Measurements from ENCODE around the gene ANKRD29.
A peak's percentile ranks its signal among the peaks of the same experiment; 100 is the strongest.
"Not testable (repeated sequence)": the region's sequence is repeated elsewhere in the genome, so short reads cannot be mapped to it uniquely, and the experiment has no call there.

Gene ANKRD29

DNA sequence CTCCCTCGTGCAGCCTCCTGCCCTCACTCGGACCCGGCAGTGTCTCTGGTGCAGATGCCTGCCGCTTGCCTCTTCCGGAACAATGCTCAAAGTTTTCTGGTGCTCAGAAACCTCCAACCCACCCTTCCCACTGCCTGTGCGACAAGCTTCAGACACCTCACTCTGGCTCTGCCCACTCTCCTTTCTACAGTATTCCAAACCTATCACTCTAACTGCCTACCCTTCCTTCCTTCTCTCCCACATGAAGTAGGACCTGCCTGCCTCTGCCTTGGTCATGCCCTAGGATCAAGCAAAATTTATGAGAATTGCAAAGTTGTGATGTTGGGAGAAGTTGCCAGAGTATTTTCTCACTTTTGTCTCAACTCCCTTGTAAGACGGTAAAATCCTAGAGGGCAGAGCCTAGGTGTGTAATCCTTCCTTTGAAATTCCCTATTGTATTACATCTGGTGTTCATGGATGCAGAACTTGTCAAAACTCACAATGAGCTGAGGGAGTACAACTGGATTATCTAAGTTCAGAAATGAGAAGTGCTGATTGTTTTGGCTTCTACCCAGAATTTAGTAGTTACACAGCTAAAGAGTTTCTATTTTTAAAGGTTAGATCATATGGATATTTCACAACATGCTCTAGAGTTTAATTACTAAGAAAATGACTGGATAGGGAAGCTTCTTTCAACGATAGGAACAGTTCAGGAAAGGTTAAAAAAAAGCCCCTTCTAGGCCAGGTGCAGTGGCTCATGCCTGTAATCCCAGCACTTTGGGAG lies 83.6 kb downstream of the ANKRD29 start:
- DNase-seq = no peak

DNA sequence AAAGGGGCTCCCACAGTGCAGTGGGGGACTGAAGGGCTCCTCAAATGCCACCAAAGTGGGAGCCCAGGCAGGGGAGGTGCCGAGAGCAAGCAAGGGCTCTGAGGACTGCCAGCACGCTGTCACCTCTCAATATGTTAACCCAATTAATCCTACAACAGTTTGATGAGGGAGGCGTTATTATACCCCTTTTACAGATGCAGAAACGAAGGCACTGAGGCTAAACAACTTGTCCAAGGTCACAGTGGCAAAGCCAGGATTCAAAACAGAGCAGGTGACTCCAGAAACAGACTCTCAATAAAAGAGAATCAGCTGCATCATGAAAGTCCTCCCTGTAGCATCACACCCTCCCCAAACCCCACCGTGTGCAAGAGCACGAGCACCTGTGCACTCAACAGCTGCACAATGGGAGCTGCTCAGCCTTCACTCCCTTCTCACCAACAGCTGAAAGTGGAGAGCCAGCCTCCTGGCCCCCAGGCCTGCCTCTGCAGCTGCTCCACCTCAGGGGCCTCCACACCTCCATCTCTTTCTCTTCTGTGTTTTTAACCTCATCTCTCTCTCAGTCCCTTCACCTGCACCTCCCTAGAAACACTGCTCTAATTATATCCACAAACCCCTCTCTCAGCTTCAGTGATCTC lies 84.5 kb downstream of the ANKRD29 start:
- DNase-seq = no peak

DNA sequence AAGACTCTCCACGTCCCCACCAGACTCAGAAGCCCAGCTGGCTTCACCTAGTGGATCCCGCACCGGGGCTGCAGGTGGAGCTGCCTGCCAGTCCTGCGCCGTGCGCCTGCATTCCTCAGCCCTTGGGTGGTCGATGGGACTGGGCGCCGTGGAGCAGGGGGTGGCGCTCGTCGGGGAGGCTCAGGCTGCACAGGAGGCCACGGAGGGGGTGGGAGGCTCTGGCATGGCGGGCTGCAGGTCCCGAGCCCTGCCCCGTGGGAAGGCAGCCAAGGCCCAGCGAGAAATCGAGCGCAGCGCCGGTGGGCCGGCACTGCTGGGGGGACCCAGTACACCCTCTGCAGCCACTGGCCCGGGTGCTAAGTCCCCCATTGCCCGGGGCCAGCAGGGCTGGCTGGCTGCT lies 85.2 kb downstream of the ANKRD29 start:
- DNase-seq = not testable (repeated sequence)

DNA sequence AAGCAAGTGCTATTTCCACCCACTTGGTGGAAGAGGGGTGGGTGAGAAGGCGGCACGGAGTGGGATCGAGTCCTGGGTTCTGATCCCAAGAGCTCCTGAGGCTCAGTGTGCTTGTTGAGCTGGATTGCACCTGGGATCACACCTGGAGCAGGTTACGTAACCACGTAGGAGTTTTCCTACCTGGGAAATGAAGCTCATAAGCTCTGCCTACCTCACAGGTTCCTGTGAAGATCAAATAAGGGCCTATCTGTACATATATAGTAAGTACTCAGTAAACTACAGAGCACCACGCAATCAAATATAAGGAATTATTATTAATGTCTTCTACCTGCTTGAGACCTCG lies 87.4 kb downstream of the ANKRD29 start:
- DNase-seq = no peak

DNA sequence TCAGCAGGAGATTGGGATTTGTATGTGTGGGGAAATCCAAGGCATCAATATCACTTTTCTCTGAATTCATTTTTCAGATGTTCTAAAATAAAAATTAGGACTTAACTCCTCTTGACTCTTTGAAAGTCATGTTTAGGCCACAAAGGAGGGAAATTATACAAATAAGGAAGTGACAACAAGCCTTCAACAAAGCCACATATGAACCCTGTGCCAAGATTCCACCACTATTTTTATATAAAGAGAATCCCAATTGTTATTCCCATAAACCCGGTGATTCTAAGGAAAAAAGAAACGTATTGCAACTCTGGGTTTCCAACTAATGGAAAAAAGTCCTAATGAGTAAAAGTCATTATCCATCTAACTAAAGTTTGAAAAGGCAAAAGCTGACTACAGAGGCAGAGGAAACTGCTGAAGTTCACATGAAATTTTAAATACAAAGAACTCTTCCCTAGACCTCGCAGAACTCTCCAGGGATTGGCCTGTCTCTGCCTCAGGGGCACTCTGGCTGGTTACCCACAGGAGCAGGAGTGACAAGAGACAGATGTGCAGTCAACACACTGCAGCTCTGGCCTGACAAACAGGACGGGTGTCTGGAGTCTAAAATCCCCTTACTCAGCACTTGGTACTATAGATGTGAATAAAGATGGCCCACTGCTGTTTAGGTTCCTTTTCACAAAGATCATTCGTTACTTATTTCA lies 88.0 kb downstream of the ANKRD29 start:
- DNase-seq = no peak

DNA sequence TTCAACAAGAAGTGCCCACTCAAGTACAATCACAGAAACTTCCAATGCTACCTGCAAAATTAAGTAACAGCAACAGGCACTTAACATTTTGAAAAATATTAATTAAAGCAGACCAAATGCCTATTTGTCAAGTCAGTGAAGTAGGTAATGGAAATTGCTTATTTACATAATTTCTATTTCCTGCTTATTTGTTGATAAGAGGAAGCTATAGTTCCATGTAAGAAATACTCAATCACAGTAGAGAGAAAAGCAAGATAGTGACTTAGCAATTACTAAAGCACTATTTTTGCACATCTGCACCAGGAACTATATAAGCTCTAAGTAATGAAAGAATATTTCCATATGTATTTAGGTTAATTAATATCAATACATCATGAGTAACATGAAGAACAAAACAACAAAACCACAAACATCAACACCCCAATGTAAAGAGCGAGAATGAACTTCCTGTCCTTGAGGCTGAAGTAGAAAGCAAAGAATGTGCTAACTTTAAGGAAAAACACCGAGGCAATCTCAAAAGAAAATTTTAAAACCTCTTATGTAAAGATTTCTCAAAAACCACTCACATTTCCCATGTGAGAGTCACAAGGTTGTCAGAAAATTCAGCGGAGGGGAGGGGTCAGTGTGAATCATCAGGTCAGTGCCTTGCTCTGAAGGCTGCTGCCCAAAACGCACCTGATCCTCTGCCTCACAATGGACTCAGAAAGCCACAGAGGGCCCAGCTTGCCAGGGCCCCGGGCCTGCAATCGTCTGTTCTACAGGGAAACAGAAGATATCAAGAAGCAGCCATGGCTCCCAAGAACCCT lies 88.9 kb downstream of the ANKRD29 start:
- DNase-seq = peak; percentile 48 to 51

DNA sequence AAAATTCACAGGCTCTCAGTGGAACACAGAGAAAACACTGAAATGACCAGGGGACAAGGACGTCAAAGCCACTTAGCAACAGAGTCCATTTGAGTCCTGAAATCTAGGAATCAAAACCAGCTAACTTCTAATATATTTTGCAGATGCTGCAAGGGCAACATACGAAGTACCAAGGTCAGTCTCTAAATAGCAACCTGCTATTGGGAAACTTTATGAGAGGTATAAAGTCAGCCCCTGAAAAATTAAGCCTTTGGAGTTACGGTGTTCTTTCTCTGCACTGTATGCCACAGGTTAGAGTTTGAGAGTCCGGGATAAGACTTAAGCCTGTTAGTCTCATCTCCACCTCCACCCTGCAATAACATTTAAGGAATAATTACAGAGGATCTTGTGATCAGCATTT lies 89.7 kb downstream of the ANKRD29 start:
- DNase-seq = no peak

DNA sequence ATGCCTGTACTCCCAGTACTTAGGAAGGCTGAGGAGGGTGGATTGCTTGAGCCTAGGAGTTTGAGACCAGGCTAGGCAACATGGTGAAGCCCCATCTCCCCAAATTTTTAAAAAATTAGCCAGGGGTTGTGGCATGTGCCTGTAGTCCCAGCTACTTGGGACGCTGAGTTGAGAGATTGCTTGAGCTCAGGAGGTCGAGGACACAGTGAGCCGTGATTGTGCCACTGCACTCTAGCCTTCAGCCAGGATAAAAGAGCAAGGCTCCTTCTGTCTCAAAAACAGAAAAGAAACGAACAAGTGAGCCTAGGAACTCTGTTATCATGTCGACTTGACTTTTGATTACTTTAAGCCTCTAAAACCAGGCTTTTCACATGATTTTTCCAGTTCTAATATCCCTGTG lies 90.1 kb downstream of the ANKRD29 start:
- no peak for DNase-seq

DNA sequence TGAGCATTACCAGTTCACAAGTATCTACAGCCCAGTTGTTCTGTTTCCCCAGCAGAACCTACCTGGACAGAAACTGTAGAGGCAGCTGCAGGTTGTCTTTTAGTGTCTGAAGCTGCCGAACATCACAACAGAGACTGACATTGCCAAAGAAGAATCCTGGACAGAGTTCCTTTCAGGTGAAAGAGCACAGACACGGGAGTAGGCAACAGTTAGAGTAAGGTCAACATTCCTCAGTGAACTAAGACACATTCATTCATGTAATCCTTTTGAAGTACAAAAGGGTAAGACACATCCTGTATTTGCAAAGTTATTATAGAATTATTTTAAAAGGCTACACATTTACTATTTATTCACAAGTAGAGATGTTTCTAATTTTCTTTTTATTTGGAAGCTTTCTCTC lies 90.7 kb downstream of the ANKRD29 start:
- no peak for DNase-seq

DNA sequence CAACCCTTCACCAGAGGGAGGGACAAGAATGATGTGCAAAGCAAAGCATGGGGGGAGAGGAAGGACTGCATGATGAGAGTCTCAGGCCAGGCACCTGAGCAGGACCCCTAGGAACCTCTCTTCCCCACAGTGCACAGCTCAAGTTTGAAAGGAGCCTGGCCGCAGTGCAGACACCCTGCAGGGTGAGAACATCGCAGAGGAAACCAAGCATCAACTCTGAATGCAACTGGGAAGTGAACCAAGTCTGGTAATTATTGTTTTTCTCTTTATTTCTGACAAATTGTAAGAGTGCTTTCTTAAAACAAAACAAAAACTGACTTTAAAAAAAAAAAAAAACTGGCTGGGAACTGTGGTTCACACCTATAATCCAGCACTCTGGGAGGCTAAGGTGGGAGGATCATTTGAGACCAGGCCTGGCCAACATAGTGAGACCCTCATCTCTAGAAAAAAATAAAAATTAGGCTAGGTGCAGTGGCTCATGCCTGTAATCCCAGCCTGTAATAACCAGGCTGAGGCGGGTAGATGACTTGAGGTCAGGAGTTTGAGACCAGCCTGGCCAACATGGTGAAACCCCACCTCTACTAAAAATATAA lies 91.7 kb downstream of the ANKRD29 start:
- DNase-seq = no peak

DNA sequence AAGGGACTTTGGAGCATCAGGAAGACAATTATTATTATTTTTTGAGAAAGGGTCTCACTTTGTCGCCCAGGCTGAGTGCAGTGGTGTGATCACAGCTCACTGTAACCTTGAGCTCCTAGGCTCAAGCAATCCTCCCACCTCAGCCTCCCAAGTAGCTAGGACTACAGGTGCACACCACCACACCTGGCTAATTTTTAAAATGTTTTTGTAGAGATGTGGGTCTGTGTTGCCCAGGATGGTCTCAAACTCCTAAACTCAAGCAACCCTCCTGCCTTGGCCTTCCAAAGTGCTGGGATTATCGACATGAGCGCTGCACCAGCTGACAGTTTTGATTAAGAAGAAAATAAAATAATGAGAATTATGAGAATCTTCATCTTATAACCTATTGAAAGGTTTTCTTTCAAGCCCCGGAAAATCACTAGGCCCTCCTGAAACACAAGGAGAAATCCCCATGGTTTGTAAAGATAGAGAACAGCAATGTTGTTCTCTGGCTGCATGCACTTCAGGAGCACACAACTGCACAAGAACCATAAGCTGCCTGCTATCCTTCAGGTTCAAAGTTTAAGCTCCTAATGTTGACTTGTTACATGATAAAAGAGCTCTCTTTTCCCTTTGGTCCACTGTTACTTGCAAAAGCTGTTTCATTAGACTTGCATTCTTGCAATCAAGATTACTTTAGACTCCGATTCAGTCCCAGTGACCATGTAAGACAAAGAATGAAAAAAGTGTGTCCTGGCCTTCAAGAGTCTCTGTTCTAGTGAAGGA lies 93.2 kb downstream of the ANKRD29 start:
- DNase-seq = no peak

DNA sequence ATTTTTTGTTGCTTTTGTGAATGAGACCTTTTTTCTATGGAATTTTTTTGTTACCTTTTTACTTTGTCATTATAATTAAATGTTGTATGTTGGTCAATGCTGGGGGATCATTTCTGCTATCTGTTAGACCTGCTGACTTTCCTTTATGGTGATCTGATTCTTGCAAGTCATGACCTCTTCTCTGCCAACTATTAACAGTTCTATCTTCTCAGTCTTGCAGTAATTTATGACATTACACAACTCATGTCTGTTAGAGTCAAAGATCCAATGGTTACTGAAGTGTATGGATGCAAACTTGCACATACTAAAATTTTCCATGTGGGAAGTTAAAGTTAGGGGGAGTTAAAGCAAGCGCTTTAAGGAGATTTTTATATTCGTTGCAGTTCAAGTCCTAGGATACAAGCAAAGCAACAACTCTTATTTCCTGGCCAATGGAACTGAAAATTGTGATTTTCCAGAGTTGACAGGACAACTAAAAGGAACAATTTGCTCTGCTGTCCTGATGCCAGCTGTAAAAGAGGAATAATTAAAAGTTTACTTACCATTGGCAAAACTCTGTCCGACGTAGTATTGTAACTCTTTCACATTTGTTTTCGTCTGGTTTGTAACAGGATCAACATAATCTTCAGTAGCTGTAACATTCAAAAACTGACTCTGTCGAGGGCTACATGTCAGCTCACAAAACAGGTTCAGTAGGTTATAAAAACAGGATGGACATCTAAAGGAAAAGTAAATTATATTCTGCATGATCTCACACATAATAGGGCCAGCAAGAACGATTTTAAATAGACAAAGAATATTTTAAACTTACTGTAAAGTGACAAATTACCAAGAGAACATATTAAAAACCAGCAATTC lies 94.2 kb downstream of the ANKRD29 start:
- DNase-seq = no peak

DNA sequence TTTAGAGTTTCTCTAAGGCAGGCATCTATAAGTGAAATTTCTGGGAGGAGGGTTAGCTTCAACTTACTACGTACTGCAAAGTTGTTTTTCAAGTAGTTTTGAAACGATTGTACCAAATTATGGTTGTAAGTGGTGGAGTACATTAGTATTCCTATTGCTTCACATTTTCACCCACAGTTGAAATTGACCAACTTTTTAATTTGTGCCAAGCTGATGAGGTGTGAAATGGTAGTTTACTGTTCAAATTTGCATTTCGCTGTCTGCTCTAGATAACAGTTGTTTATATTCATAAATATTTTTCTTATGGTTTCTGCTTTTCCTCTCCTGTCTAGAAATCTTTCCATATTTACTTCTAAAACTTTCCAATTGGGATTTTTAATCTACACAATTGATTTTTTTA lies 95.0 kb downstream of the ANKRD29 start:
- no peak for DNase-seq

DNA sequence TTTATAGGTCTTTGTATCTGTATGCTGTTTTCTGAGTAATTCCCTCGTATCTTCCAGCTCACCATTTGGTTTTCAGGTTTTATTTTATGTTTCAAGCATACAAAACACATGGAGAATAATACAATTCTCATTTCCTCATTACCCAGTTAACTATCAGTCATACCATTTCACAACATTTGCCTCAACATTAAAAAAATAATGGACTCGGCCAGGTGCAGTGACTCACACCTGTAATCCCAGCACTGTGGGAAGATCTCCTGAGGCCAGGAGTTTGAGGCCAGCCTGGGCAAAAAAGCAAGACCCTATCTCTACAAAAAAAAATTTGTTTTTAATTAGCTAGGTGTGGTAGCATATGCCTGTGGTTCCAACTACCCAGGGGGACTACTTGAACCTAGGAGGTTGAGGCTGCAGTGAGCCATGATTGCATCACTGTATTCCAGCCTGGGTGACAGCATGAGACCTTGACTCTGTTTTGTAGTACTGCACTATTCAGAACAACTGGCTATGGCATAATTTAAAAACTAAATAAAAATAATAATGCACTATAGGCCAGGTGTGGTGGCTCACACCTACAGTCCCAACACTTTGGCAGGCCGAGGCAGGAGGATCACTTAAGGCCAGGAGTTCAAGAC lies 96.7 kb downstream of the ANKRD29 start:
- DNase-seq = no peak

DNA sequence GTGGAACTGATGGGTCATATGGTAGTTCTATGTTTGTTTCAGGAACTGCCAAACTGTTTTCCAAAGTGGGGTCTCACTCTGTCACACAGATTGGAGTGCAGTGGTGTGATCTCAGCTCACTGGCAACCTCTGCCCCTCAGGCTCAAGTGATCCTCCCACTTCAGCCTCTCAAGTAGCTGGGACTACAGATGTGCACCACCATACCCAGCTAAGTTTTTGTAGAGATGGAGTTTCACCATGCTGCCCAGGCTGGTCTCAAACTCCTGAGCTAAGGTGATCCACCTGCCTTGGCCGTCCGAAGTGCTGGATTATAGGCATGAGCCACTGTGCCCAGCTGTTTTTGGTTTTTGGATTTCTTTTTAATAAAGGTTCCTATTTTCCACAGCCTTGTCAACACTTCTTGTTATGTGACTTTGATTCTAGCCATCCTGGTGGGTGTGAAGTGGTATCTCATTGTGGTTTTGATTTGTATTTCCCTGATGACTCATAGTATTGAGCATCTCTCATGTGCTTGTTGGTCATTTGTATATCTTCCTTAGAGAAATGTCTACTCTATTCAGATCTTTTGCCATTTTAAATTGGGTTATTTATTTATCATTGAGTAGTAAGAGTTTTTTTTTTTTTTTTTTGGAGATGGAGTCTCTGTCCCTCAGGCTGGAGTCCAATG lies 99.2 kb downstream of the ANKRD29 start:
- DNase-seq = no peak

DNA sequence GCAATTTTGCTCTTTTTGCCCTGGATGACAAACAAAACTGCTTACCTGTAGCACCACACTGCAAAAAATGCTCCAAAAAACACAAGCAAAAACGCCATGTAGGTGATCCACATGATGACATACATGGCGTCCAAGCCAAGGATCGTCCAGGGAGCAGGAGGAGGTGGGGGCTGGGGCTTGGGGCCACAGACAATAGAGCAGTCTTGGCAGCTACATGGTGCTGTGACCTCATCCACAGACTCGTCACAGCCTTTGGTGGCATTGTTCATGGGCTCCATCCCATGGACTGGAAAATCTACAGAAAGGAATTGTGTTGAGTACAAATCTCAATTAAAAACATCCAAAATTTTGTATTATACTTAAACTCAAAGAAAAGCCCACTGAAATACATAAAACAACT lies 102.5 kb downstream of the ANKRD29 start:
- no peak for DNase-seq

DNA sequence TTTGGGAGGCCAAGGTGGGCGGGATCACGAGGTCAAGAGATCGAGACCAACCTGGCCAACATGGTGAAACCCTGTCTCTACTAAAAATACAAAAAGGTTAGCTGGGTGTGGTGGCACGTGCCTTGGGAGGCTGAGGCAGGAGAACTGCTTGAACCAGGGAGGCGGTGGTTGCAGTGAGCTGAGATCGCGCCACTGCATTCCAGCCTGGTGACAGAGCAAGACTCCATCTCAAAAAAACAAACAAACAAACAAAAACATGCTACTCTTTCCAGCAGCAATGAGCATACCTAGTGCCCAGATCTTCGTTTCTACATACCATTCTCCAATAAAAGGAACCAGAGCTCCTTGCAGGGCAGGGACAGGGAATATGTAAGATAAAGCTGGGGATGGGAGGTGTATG lies 105.2 kb downstream of the ANKRD29 start:
- DNase-seq = not testable (repeated sequence)

DNA sequence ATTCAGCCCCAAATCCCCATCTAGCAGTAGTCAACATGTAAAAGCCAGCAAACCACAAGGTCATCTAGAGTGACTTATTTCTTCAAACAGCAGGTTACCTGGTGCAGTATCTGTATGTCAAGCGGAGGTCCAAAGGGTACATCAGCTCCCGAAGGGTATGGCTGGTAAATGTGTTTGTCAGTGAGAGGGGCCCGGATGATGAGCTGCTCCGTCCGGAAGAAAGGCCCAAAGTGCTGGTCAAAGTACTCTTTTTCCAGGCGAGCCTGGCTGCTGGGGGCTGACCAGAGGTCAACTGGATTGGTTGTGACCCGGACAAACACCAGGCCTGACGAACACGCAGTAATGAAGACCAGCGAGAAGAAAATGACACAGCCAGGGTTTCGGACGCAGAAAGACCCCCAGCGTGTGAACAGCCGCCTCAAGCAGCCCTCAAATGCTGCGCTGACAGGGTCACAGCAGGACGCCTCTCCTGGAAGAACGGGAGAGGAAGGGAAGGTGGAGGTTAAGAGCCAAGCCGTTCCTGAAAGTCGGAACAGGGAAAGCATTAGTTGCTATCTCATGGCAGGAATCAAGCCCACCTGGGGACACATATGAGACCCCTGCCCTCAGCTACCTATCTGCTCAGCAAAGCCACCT lies 106.4 kb downstream of the ANKRD29 start:
- DNase-seq = no peak

DNA sequence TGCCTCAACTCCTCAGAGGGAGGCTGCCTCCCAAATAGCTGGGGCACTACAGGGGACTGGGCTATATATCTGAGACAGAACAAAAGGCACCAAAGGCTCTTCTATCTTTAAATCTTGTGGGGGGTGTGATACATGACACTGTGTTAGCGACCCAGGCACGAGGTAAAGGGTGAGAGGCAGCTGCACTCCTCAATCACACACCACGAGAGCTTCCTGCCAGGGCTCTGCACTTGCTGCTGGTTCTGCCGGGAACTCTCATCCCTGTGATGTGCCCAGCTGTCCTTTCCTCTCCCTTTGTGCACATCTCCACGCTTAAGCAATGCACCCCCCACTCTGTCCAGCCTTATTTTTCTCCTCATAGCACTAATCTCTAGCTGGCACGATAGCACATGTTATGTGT lies 108.8 kb downstream of the ANKRD29 start:
- no peak for DNase-seq

DNA sequence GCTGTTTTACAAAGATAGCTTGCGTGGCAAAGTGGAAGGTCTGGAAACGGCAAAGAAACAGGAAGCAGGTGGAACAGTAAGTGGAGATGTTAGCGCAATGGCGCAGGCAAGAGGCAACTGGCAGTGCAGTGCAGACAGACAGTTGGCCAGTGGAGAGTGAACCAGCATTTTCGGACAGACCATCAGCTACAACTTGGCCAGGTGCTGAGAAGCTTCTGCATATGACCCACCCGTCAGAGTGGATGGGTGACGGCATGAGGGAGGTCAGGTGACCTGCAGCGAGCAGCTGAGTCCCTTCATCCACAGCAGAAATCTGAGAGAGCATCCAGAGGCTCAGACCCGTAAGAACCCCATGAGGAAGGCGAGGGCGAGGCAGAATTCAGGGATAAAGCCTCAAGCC lies 110.2 kb downstream of the ANKRD29 start:
- no peak for DNase-seq

Data from activated T-cell treated with anti-CD3 and anti-CD28 coated beads, Interleukin-2, amount 50 U/mL, for 48 hours (primary cell).